Liver (tissue), 3 donors: Measurements from ENCODE around the gene GMCL1.
A peak's percentile ranks its signal among the peaks of the same experiment; 100 is the strongest.

Experiments
- EGR1 ChIP-seq, 2 donors: IDR thresholded peaks; 2 replicates each; pipeline ENCODE4 v1.6.1; 2016 to 2018; ENCODE audit warnings: antibody characterized with exemption in 2 of 2, low read depth in 2 of 2
- FOXA1 ChIP-seq: IDR thresholded peaks from 2 replicates; pipeline ENCODE4 v1.6.1; 2016; ENCODE audit warnings: antibody characterized with exemption
- GABPA ChIP-seq, 2 donors: IDR thresholded peaks in 1 of 2; conservative IDR thresholded peaks in 1 of 2; 2 replicates each; pipeline ENCODE4 v1.6.1; 2016; ENCODE audit warnings: antibody characterized with exemption in 2 of 2, mild to moderate bottlenecking in 1 of 2, moderate library complexity in 1 of 2
- JUND ChIP-seq, 2 donors: IDR thresholded peaks; 2 replicates each; pipeline ENCODE4 v1.6.1; 2016; ENCODE audit warnings: antibody characterized with exemption in 2 of 2
- RAD21 ChIP-seq, 2 donors: IDR thresholded peaks; 2 replicates each; pipeline ENCODE4 v1.6.1; 2016; ENCODE audit warnings: antibody characterized with exemption in 2 of 2, mild to moderate bottlenecking in 2 of 2
- RXRA ChIP-seq, 2 donors: IDR thresholded peaks; 2 replicates each; pipeline ENCODE4 v1.6.1; 2017 to 2018; ENCODE audit warnings: antibody characterized with exemption in 2 of 2, mild to moderate bottlenecking in 1 of 2
- SP1 ChIP-seq: IDR thresholded peaks from 2 replicates; pipeline ENCODE4 v1.6.1; 2018; ENCODE audit warnings: antibody characterized with exemption, mild to moderate bottlenecking
- TAF1 ChIP-seq: conservative IDR thresholded peaks from 2 replicates; pipeline ENCODE4 v1.6.1; 2016; ENCODE audit warnings: antibody characterized with exemption, mild to moderate bottlenecking
- YY1 ChIP-seq: IDR thresholded peaks from 2 replicates; pipeline ENCODE4 v1.6.1; 2016; ENCODE audit warnings: antibody characterized with exemption, mild to moderate bottlenecking
- TF ChIP-seq, protein P1 (sequence below): fragments of 150-350 bp; IDR thresholded peaks from 2 replicates; pipeline ENCODE4 v1.5.1; 2017; ENCODE audit warnings: improper control_type of control experiment, low read depth, low read length; ENCODE audit not compliant: missing input control
- TF ChIP-seq, protein P2 (sequence below): IDR thresholded peaks from 2 replicates; pipeline ENCODE4 v1.6.1; 2016; ENCODE audit warnings: antibody characterized with exemption
- TF ChIP-seq, protein P3 (sequence below): IDR thresholded peaks from 2 replicates; pipeline ENCODE4 v1.6.1; 2016; ENCODE audit warnings: antibody characterized with exemption, mild to moderate bottlenecking
- TF ChIP-seq, protein P4 (sequence below): IDR thresholded peaks from 2 replicates; pipeline ENCODE4 v1.6.1; 2016; ENCODE audit warnings: antibody characterized with exemption
- donor health status: healthy.
- donor health status: healthy.

DNA sequence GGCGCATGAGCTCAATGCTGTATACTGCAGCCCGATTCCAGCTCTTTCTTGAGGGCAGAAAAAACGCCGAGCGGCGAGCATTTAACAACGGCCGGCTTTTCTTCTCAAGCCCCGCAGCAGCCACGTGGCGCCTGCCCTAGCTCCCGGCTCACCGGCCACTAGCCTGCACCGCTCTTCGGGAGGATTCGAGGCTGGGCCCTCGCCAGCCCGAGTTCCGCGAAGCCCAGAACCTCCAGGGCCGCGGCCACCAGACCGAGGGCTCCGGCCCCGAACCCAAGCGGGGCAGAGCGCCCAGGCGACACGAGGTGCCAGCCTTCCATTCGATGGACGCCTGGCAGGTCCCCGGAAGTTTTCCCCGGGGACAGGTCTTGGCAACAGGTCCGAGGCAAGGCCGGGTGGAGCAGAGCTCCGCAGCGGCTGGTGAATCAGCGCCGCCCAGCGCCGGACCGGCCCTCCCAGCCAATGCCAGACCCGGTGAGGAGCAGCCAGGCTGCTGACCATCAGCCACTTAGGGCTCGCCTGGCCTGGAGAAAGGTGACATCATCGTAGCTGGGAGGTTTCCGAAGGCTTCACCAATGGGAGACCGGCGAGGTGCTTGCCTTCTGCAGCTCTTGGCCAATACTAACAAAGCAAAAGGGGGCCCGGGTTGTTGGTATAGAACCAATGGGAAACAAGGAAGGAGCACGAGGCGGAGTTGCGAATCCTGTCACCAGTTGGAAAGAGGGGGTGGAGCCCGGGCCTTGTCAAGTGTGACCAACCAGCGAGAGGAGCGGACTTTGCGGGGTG is 84.9 kb downstream of the GMCL1 start:
- TF ChIP-seq, protein P1, sequence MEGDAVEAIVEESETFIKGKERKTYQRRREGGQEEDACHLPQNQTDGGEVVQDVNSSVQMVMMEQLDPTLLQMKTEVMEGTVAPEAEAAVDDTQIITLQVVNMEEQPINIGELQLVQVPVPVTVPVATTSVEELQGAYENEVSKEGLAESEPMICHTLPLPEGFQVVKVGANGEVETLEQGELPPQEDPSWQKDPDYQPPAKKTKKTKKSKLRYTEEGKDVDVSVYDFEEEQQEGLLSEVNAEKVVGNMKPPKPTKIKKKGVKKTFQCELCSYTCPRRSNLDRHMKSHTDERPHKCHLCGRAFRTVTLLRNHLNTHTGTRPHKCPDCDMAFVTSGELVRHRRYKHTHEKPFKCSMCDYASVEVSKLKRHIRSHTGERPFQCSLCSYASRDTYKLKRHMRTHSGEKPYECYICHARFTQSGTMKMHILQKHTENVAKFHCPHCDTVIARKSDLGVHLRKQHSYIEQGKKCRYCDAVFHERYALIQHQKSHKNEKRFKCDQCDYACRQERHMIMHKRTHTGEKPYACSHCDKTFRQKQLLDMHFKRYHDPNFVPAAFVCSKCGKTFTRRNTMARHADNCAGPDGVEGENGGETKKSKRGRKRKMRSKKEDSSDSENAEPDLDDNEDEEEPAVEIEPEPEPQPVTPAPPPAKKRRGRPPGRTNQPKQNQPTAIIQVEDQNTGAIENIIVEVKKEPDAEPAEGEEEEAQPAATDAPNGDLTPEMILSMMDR: no peak
- TF ChIP-seq YY1: peak; percentile 92
- peak; percentile 98 for TF ChIP-seq JUND (IDR thresholded peaks at IDR 0.05)
- no peak for TF ChIP-seq TAF1
- peak; percentile 37 to 51 for TF ChIP-seq RXRA (IDR thresholded peaks at IDR 0.05)
- TF ChIP-seq, protein P2, sequence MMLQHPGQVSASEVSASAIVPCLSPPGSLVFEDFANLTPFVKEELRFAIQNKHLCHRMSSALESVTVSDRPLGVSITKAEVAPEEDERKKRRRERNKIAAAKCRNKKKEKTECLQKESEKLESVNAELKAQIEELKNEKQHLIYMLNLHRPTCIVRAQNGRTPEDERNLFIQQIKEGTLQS: peak; percentile 93
- TF ChIP-seq FOXA1: no peak
- TF ChIP-seq, protein P3, sequence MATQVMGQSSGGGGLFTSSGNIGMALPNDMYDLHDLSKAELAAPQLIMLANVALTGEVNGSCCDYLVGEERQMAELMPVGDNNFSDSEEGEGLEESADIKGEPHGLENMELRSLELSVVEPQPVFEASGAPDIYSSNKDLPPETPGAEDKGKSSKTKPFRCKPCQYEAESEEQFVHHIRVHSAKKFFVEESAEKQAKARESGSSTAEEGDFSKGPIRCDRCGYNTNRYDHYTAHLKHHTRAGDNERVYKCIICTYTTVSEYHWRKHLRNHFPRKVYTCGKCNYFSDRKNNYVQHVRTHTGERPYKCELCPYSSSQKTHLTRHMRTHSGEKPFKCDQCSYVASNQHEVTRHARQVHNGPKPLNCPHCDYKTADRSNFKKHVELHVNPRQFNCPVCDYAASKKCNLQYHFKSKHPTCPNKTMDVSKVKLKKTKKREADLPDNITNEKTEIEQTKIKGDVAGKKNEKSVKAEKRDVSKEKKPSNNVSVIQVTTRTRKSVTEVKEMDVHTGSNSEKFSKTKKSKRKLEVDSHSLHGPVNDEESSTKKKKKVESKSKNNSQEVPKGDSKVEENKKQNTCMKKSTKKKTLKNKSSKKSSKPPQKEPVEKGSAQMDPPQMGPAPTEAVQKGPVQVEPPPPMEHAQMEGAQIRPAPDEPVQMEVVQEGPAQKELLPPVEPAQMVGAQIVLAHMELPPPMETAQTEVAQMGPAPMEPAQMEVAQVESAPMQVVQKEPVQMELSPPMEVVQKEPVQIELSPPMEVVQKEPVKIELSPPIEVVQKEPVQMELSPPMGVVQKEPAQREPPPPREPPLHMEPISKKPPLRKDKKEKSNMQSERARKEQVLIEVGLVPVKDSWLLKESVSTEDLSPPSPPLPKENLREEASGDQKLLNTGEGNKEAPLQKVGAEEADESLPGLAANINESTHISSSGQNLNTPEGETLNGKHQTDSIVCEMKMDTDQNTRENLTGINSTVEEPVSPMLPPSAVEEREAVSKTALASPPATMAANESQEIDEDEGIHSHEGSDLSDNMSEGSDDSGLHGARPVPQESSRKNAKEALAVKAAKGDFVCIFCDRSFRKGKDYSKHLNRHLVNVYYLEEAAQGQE: peak; percentile 91
- peak; percentile 57 to 65 for TF ChIP-seq RAD21 (IDR thresholded peaks at IDR 0.05)
- peak in 1 of 2 donors; percentile 62 for TF ChIP-seq GABPA (IDR thresholded peaks at IDR 0.05 in 1 of 2, conservative IDR thresholded peaks at IDR 0.05 in 1 of 2)
- TF ChIP-seq SP1: peak; percentile 100
- TF ChIP-seq, protein P4, sequence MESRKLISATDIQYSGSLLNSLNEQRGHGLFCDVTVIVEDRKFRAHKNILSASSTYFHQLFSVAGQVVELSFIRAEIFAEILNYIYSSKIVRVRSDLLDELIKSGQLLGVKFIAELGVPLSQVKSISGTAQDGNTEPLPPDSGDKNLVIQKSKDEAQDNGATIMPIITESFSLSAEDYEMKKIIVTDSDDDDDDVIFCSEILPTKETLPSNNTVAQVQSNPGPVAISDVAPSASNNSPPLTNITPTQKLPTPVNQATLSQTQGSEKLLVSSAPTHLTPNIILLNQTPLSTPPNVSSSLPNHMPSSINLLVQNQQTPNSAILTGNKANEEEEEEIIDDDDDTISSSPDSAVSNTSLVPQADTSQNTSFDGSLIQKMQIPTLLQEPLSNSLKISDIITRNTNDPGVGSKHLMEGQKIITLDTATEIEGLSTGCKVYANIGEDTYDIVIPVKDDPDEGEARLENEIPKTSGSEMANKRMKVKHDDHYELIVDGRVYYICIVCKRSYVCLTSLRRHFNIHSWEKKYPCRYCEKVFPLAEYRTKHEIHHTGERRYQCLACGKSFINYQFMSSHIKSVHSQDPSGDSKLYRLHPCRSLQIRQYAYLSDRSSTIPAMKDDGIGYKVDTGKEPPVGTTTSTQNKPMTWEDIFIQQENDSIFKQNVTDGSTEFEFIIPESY: peak; percentile 25
- TF ChIP-seq EGR1 (IDR thresholded peaks at IDR 0.05; ENCODE audit: low read depth in 2 of 2): peak; percentile 56 to 80
